ENCODE data around the gene DTHD1.

Gene DTHD1

DNA sequence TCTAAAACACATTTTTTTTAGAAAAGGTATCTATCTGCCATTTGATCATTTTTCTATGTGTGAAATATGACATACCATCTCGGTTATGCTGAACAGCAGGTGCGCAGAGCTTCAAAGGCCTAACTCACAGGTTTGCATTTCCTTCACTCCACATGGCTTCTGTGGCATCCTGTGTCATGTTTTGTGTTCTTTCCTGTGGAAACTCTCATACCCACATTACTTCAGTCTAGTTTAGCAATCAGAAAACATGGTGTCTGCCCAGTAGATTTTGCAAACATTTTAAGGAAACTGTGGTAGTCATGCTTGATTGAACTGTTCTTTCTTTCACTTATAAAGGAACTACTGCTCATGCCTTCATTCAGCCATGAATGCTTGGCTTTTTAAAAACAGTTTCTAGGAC lies 25.8 kb upstream of the DTHD1 start:
- peak overlapping the region; percentile 58 for H3K9ac ChIP-seq (ENCODE audit: low read depth, low read length, poor library complexity, severe bottlenecking)
- H3K4me3 ChIP-seq (ENCODE audit: low read length, poor library complexity, severe bottlenecking) = peak overlapping the region; percentile 45
- H3K79me2 ChIP-seq (ENCODE audit: insufficient read depth, low read length) = no peaks in the 10 kb centered on the region
- H3K4me1 ChIP-seq (ENCODE audit: insufficient read depth, low read length, poor library complexity, severe bottlenecking) = peaks cover 48% of the 10 kb centered on the region
- no peaks in the 10 kb centered on the region; the same call in 1 of the 2 replicates for H3F3A ChIP-seq (ENCODE audit: low read depth)
- no peaks in the 10 kb centered on the region for H3K36me3 ChIP-seq (ENCODE audit: insufficient read depth, low read length)
- H4K20me1 ChIP-seq (ENCODE audit: insufficient read depth, low read length, poor library complexity, severe bottlenecking) = no peaks in the 10 kb centered on the region
- no peaks in the 10 kb centered on the region for H3K27me3 ChIP-seq (ENCODE audit: insufficient read depth, low read length, poor library complexity, severe bottlenecking)
- no peaks in the 10 kb centered on the region for H3K9me3 ChIP-seq (ENCODE audit: insufficient read depth, low read depth, low read length)
- H2AFZ ChIP-seq (ENCODE audit: low read length) = peak overlapping the region; percentile 84
- H3K4me2 ChIP-seq (ENCODE audit: low read depth, low read length, poor library complexity, severe bottlenecking) = peak overlapping the region; percentile 58
- no peaks in the 10 kb centered on the region for H3K9me2 ChIP-seq (replicated peaks; ENCODE audit: low read depth, low read length)
- TF ChIP-seq EZH2phosphoT487 (IDR thresholded peaks at IDR 0.05; ENCODE audit: borderline replicate concordance) (no peak), CTCF (conservative IDR thresholded peaks at IDR 0.05; ENCODE audit: low read length) (no peak)

- Histone ChIP-seq H3K4me3 (ENCODE audit: low read length, poor library complexity, severe bottlenecking) (peak overlapping the region; percentile 45), H3K9me3 (ENCODE audit: insufficient read depth, low read depth, low read length) (no peaks in the 10 kb centered on the region), H4K20me1 (ENCODE audit: insufficient read depth, low read length, poor library complexity, severe bottlenecking) (no peaks in the 10 kb centered on the region), H3K9ac (ENCODE audit: low read depth, low read length, poor library complexity, severe bottlenecking) (peak overlapping the region; percentile 58), H3K4me2 (ENCODE audit: low read depth, low read length, poor library complexity, severe bottlenecking) (peak overlapping the region; percentile 58), H2AFZ (ENCODE audit: low read length) (peak overlapping the region; percentile 84), H3K27me3 (ENCODE audit: insufficient read depth, low read length, poor library complexity, severe bottlenecking) (no peaks in the 10 kb centered on the region), H3K36me3 (ENCODE audit: insufficient read depth, low read length) (no peaks in the 10 kb centered on the region), H3K9me2 (replicated peaks; ENCODE audit: low read depth, low read length) (no peaks in the 10 kb centered on the region), H3K79me2 (ENCODE audit: insufficient read depth, low read length) (no peaks in the 10 kb centered on the region), H3F3A (ENCODE audit: low read depth) (no peaks in the 10 kb centered on the region; the same call in 1 of the 2 replicates), H3K4me1 (ENCODE audit: insufficient read depth, low read length, poor library complexity, severe bottlenecking) (peaks cover 48% of the 10 kb centered on the region)
- TF ChIP-seq EZH2phosphoT487 (IDR thresholded peaks at IDR 0.05; ENCODE audit: borderline replicate concordance) (no peak), CTCF (conservative IDR thresholded peaks at IDR 0.05; ENCODE audit: low read length) (no peak)
Observed at GRCh38 chr4:36256398-36256891, 25.0 kb upstream of the DTHD1 start.

DNA sequence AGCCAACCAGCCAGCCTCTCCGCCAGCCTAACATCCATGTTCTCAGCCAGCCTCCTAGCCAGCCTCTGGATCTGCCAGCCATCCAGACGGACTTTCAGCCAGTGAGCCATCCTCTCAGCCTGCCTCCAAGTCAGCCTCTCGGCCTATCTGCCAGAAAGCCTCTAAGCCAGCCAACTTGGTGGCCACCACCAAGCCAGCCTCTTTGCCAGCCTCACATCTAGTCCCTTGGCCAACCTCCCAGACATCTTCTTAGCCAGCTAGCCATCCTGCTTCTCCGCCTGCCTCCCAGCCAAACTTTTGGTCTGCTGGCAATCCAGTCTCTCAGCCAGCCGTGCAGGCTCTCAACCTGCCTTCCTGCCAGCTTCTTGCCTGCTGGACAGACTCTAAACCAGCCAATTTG lies 20.7 kb upstream of the DTHD1 start:
- no peak for TF ChIP-seq CTCF (conservative IDR thresholded peaks at IDR 0.05; ENCODE audit: low read length)
- no peak overlapping the region for H2AFZ ChIP-seq (ENCODE audit: low read length)
- H3K4me1 ChIP-seq (ENCODE audit: insufficient read depth, low read length, poor library complexity, severe bottlenecking) = peaks cover 17% of the 10 kb centered on the region

More for the DNA sequence above, 20.7 kb upstream of the DTHD1 start:
- Histone ChIP-seq H3K79me2 (ENCODE audit: insufficient read depth, low read length) (no peaks in the 10 kb centered on the region), H3K9me3 (ENCODE audit: insufficient read depth, low read depth, low read length) (no peaks in the 10 kb centered on the region), H3K27me3 (ENCODE audit: insufficient read depth, low read length, poor library complexity, severe bottlenecking) (no peaks in the 10 kb centered on the region), H3K9me2 (replicated peaks; ENCODE audit: low read depth, low read length) (no peaks in the 10 kb centered on the region), H3K36me3 (ENCODE audit: insufficient read depth, low read length) (no peaks in the 10 kb centered on the region), H4K20me1 (ENCODE audit: insufficient read depth, low read length, poor library complexity, severe bottlenecking) (no peaks in the 10 kb centered on the region), H3K9ac (ENCODE audit: low read depth, low read length, poor library complexity, severe bottlenecking) (no peak overlapping the region), H3F3A (ENCODE audit: low read depth) (no peaks in the 10 kb centered on the region), H3K4me2 (ENCODE audit: low read depth, low read length, poor library complexity, severe bottlenecking) (no peak overlapping the region), H3K4me3 (ENCODE audit: low read length, poor library complexity, severe bottlenecking) (no peak overlapping the region)

Measured in Loucy (cell line).